GM23338 (cell line): ENCODE data around the gene RNF167.

Experiments used
- CREB1 ChIP-seq: fragments of 250-450 bp; sonication (Bioruptor Pico); IDR thresholded peaks from 2 replicates; pipeline ENCODE4 v1.5.0; 2020; ENCODE audit warnings: low read depth, mild to moderate bottlenecking, moderate library complexity
- EZH2 ChIP-seq: fragments of 200-600 bp; sonication (generic); IDR thresholded peaks from one replicate; pipeline ENCODE4 v1.8.0; 2017; ENCODE audit warnings: antibody characterized with exemption, mild to moderate bottlenecking, low read depth; ENCODE audit not compliant: unreplicated experiment
- EZH2phosphoT487 ChIP-seq: fragments of 200-600 bp; sonication (generic); IDR thresholded peaks from one replicate; pipeline ENCODE4 v1.8.1; 2018; ENCODE audit warnings: antibody characterized with exemption; ENCODE audit not compliant: unreplicated experiment
- POLR2AphosphoS5 ChIP-seq: IDR thresholded peaks from 2 replicates; pipeline ENCODE4 v1.6.1; 2016; ENCODE audit warnings: antibody characterized with exemption, low read depth
- TF ChIP-seq, protein P1 (sequence below), 2 experiments: fragments of 200-600 bp in 1 of 2; sonication (generic) in 1 of 2; conservative IDR thresholded peaks; 2 replicates each; pipeline versions ENCODE4 v1.5.1 to v1.6.1; 2016 to 2017; ENCODE audit warnings: antibody characterized with exemption in 2 of 2, low read depth in 2 of 2, mild to moderate bottlenecking in 2 of 2, moderate library complexity in 1 of 2
- TF ChIP-seq, protein P2 (sequence below): IDR thresholded peaks from 2 replicates; pipeline ENCODE4 v1.6.1; 2016; ENCODE audit warnings: antibody characterized with exemption
- TF ChIP-seq, protein P3 (sequence below): IDR thresholded peaks from one replicate; pipeline ENCODE4 v1.6.1; 2018; ENCODE audit warnings: antibody characterized with exemption; ENCODE audit not compliant: unreplicated experiment

DNA sequence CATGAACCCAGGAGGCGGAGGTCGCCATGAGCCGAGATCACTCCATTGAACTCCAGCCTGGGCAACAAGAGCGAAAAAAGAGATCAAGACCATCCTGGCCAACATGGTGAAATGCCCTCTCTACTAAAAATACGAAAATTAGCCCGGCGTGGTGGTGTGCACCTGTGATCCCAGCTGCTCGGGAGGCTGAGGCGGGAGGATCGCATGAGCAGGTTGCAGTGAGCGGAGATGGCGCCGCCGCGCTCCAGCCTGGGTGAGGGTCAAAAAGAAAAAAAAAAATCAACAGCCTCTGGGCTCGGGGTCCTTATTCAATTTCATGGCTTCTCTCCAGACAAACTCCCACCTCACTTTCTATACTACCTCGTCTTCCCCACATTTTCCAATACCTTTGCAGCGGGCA lies 11.2 kb upstream of the RNF167 start:
- TF ChIP-seq, protein P1, sequence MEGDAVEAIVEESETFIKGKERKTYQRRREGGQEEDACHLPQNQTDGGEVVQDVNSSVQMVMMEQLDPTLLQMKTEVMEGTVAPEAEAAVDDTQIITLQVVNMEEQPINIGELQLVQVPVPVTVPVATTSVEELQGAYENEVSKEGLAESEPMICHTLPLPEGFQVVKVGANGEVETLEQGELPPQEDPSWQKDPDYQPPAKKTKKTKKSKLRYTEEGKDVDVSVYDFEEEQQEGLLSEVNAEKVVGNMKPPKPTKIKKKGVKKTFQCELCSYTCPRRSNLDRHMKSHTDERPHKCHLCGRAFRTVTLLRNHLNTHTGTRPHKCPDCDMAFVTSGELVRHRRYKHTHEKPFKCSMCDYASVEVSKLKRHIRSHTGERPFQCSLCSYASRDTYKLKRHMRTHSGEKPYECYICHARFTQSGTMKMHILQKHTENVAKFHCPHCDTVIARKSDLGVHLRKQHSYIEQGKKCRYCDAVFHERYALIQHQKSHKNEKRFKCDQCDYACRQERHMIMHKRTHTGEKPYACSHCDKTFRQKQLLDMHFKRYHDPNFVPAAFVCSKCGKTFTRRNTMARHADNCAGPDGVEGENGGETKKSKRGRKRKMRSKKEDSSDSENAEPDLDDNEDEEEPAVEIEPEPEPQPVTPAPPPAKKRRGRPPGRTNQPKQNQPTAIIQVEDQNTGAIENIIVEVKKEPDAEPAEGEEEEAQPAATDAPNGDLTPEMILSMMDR (conservative IDR thresholded peaks at IDR 0.05; ENCODE audit: low read depth in 2 of 2), result no peak
- no peak for TF ChIP-seq POLR2AphosphoS5
- TF ChIP-seq, protein P2, sequence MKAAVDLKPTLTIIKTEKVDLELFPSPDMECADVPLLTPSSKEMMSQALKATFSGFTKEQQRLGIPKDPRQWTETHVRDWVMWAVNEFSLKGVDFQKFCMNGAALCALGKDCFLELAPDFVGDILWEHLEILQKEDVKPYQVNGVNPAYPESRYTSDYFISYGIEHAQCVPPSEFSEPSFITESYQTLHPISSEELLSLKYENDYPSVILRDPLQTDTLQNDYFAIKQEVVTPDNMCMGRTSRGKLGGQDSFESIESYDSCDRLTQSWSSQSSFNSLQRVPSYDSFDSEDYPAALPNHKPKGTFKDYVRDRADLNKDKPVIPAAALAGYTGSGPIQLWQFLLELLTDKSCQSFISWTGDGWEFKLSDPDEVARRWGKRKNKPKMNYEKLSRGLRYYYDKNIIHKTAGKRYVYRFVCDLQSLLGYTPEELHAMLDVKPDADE, result no peak
- TF ChIP-seq, protein P3, sequence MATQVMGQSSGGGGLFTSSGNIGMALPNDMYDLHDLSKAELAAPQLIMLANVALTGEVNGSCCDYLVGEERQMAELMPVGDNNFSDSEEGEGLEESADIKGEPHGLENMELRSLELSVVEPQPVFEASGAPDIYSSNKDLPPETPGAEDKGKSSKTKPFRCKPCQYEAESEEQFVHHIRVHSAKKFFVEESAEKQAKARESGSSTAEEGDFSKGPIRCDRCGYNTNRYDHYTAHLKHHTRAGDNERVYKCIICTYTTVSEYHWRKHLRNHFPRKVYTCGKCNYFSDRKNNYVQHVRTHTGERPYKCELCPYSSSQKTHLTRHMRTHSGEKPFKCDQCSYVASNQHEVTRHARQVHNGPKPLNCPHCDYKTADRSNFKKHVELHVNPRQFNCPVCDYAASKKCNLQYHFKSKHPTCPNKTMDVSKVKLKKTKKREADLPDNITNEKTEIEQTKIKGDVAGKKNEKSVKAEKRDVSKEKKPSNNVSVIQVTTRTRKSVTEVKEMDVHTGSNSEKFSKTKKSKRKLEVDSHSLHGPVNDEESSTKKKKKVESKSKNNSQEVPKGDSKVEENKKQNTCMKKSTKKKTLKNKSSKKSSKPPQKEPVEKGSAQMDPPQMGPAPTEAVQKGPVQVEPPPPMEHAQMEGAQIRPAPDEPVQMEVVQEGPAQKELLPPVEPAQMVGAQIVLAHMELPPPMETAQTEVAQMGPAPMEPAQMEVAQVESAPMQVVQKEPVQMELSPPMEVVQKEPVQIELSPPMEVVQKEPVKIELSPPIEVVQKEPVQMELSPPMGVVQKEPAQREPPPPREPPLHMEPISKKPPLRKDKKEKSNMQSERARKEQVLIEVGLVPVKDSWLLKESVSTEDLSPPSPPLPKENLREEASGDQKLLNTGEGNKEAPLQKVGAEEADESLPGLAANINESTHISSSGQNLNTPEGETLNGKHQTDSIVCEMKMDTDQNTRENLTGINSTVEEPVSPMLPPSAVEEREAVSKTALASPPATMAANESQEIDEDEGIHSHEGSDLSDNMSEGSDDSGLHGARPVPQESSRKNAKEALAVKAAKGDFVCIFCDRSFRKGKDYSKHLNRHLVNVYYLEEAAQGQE, result no peak
- TF ChIP-seq EZH2, result no peak
- no peak for TF ChIP-seq EZH2phosphoT487
- TF ChIP-seq CREB1 (CRISPR knock-in tag), result no peak
